SK-N-SH (cell line): ENCODE data around the gene SRMS. TPM values are rescaled to one million over a fixed set of nuclear protein-coding genes. Genes with fewer than 3 reads are reported as not detected.

Source experiments
- CTCF ChIA-PET: fragments of 300-600, 350-600 bp; formaldehyde crosslinking; extraction: SDS; loops from one replicate; lab custom pipeline; 2021; lab: Yijun Ruan, JAX
- POLR2A ChIA-PET: fragments of 350-600 bp; sonication (Branson Sonifier 250); formaldehyde crosslinking; extraction: SDS; loops from one replicate; lab custom pipeline; 2020; ENCODE audit warnings: antibody characterized with exemption, inconsistent platforms; lab: Yijun Ruan, JAX
- DNase-seq: peaks from one replicate; pipeline ENCODE4 v3.0.0; 2012
- H2AFZ ChIP-seq: fragments of 200-600 bp; sonication (generic); 2 replicates; pipeline ENCODE4 v1.8.1; 2016; ENCODE audit warnings: antibody characterized with exemption, mild to moderate bottlenecking, low read depth
- H3F3A ChIP-seq: fragments of 200-600 bp; sonication (generic); replicated peaks from 2 replicates; pipeline ENCODE3; 2016; ENCODE audit warnings: antibody characterized with exemption, mild to moderate bottlenecking; ENCODE audit not compliant: insufficient read depth
- H3K27ac ChIP-seq, 2 experiments: fragments of 200-500 bp in 1 of 2; fragments of 200-600 bp in 1 of 2; sonication (Bioruptor generic) in 1 of 2; sonication (generic), shearing (Covaris generic) in 1 of 2; 2 replicates each; pipeline versions ENCODE4 v1.5.1 to v1.6.1; 2014 to 2016; ENCODE audit warnings: low read depth in 2 of 2, inconsistent platforms in 1 of 2, low read length in 1 of 2, mild to moderate bottlenecking in 1 of 2, mixed read lengths in 1 of 2
- H3K27me3 ChIP-seq: fragments of 200-600 bp; sonication (generic), shearing (Covaris generic); 2 replicates; pipeline ENCODE4 v1.6.1; 2016; ENCODE audit warnings: mixed run types; ENCODE audit not compliant: insufficient read depth
- H3K36me3 ChIP-seq, 2 experiments: fragments of 200-500 bp in 1 of 2; fragments of 200-600 bp in 1 of 2; sonication (Bioruptor generic) in 1 of 2; sonication (generic) in 1 of 2; replicated peaks in 1 of 2; 2 replicates each; pipeline versions ENCODE3 to v1.5.1; 2014 to 2016; ENCODE audit warnings: low read length in 1 of 2, mild to moderate bottlenecking in 1 of 2; ENCODE audit not compliant: insufficient read depth in 2 of 2, control insufficient read depth in 1 of 2
- H3K4me1 ChIP-seq, 2 experiments: fragments of 200-500 bp in 1 of 2; fragments of 200-600 bp in 1 of 2; sonication (Bioruptor generic) in 1 of 2; sonication (generic), shearing (Covaris generic) in 1 of 2; 2 replicates each; pipeline versions ENCODE4 v1.5.1 to v1.6.1; 2014 to 2016; ENCODE audit warnings: low read depth in 1 of 2, low read length in 1 of 2, mixed run types in 1 of 2; ENCODE audit not compliant: insufficient read depth in 2 of 2, control insufficient read depth in 1 of 2
- H3K4me2 ChIP-seq: fragments of 200-600 bp; sonication (generic), shearing (Covaris generic); 2 replicates; pipeline ENCODE4 v1.6.1; 2017; ENCODE audit warnings: mixed run types
- H3K4me3 ChIP-seq, 2 experiments: fragments of 200-500 bp in 1 of 2; fragments of 200-600 bp in 1 of 2; sonication (Bioruptor generic) in 1 of 2; sonication (generic), shearing (Covaris generic) in 1 of 2; 2 replicates each; pipeline versions ENCODE4 v1.5.1 to v1.8.1; 2014 to 2016; ENCODE audit warnings: low read depth in 2 of 2, inconsistent platforms in 1 of 2, low read length in 1 of 2, mild to moderate bottlenecking in 1 of 2, mixed read lengths in 1 of 2, moderate library complexity in 1 of 2
- H3K79me2 ChIP-seq: fragments of 200-600 bp; sonication (generic); 2 replicates; pipeline ENCODE4 v1.8.1; 2017; ENCODE audit warnings: mild to moderate bottlenecking; ENCODE audit not compliant: insufficient read depth
- H3K9ac ChIP-seq: fragments of 200-600 bp; sonication (generic); 2 replicates; pipeline ENCODE4 v1.6.1; 2017; ENCODE audit warnings: mixed run types
- H3K9me2 ChIP-seq: fragments of 200-600 bp; sonication (generic); 2 replicates; pipeline ENCODE4 v1.6.1; 2017; ENCODE audit warnings: mixed run types
- H3K9me3 ChIP-seq: fragments of 200-600 bp; sonication (generic); 2 replicates; pipeline ENCODE4 v1.6.1; 2017; ENCODE audit warnings: mixed run types, mild to moderate bottlenecking, moderate library complexity
- H4K20me1 ChIP-seq: fragments of 200-600 bp; sonication (generic); 2 replicates; pipeline ENCODE4 v1.6.1; 2017; ENCODE audit warnings: mild to moderate bottlenecking, mixed run types; ENCODE audit not compliant: insufficient read depth
- CHD2 ChIP-seq: fragments of 150-350 bp; IDR thresholded peaks from 2 replicates; pipeline ENCODE4 v1.6.1; 2018; ENCODE audit warnings: low read length; ENCODE audit not compliant: partially characterized antibody
- ELF1 ChIP-seq: IDR thresholded peaks from 2 replicates; pipeline ENCODE4 v1.4.0; 2012
- EZH2phosphoT487 ChIP-seq: fragments of 200-600 bp; sonication (generic); IDR thresholded peaks from 2 replicates; pipeline ENCODE4 v1.6.1; 2017; ENCODE audit warnings: low read depth, mixed run types, mild to moderate bottlenecking, antibody characterized with exemption, moderate library complexity, borderline replicate concordance
- FOSL2 ChIP-seq: IDR thresholded peaks from 2 replicates; pipeline ENCODE4 v1.4.0; 2012; ENCODE audit warnings: low read depth, mild to moderate bottlenecking, moderate library complexity, borderline replicate concordance
- FOXJ3 ChIP-seq: sonication (generic); formaldehyde crosslinking; IDR thresholded peaks from 2 replicates; pipeline ENCODE4 v1.5.1; 2020; ENCODE audit warnings: mild to moderate bottlenecking, missing genetic modification reagents
- FOXM1 ChIP-seq: IDR thresholded peaks from 2 replicates; pipeline ENCODE4 v1.4.0; 2012; ENCODE audit warnings: low read depth, mild to moderate bottlenecking
- JUND ChIP-seq: IDR thresholded peaks from 2 replicates; pipeline ENCODE4 v1.4.0; 2012
- MEF2A ChIP-seq: IDR thresholded peaks from 2 replicates; pipeline ENCODE4 v1.4.0; 2012; ENCODE audit warnings: low read depth, borderline replicate concordance
- PBX3 ChIP-seq: IDR thresholded peaks from 2 replicates; pipeline ENCODE4; 2012
- POLR2AphosphoS5 ChIP-seq: IDR thresholded peaks from 2 replicates; pipeline ENCODE4 v1.6.1; 2012; ENCODE audit warnings: low read depth, low read length
- RCOR1 ChIP-seq: fragments of 150-350 bp; IDR thresholded peaks from 2 replicates; pipeline ENCODE4 v1.6.1; 2017; ENCODE audit warnings: antibody characterized with exemption, low read length
- RFX5 ChIP-seq: IDR thresholded peaks from 2 replicates; pipeline ENCODE4 v1.6.1; 2012; ENCODE audit warnings: mild to moderate bottlenecking, improper control_type of control experiment, low read length
- RXRA ChIP-seq: IDR thresholded peaks from 2 replicates; pipeline ENCODE4 v1.4.0; 2012; ENCODE audit warnings: low read depth, mild to moderate bottlenecking, borderline replicate concordance
- SMC3 ChIP-seq: IDR thresholded peaks from 2 replicates; pipeline ENCODE4 v1.6.1; 2012; ENCODE audit warnings: low read depth, low read length, improper control_type of control experiment
- TAF1 ChIP-seq: IDR thresholded peaks from 2 replicates; pipeline ENCODE4 v1.6.1; 2012; ENCODE audit warnings: low read depth, mild to moderate bottlenecking, low read length, moderate library complexity, borderline replicate concordance
- TCF12 ChIP-seq: IDR thresholded peaks from 2 replicates; pipeline ENCODE4 v1.4.0; 2012
- YY1 ChIP-seq: IDR thresholded peaks from 2 replicates; pipeline ENCODE4 v1.4.0; 2012; ENCODE audit warnings: low read depth, mild to moderate bottlenecking
- WGBS: methylation state at CpG from one replicate; pipeline ENCODE4 v1.1.6; 2017; ENCODE audit warnings: low lambda C conversion rate; 5-methylcytosine and 5-hydroxymethylcytosine counted together
- polyA plus RNA-seq, 3 experiments: library from polyadenylated mRNA; depleted of rRNA; stranded (reverse); fragments of >200 nt; gene quantifications; 2 replicates each; pipeline ENCODE4 v1.2.3, GENCODE V29; 2012
- TF ChIP-seq, protein P1 (sequence below): fragments of 150-350 bp; IDR thresholded peaks from 2 replicates; pipeline ENCODE4 v1.6.1; 2017; ENCODE audit warnings: antibody characterized with exemption, low read length, low read depth, borderline replicate concordance
- TF ChIP-seq, protein P2 (sequence below): IDR thresholded peaks from 2 replicates; pipeline ENCODE4 v1.4.0; 2012; ENCODE audit warnings: low read depth, borderline replicate concordance
- TF ChIP-seq, protein P3 (sequence below): IDR thresholded peaks from 2 replicates; pipeline ENCODE4 v1.4.0; 2012; ENCODE audit warnings: low read depth
- TF ChIP-seq, protein P4 (sequence below): IDR thresholded peaks from 2 replicates; pipeline ENCODE4 v1.4.0; 2012; ENCODE audit warnings: low read depth, borderline replicate concordance

The SRMS gene
- polyA plus RNA-seq, 1 of the 3 experiments (the other 2 are of a cell fraction), result not detected

DNA sequence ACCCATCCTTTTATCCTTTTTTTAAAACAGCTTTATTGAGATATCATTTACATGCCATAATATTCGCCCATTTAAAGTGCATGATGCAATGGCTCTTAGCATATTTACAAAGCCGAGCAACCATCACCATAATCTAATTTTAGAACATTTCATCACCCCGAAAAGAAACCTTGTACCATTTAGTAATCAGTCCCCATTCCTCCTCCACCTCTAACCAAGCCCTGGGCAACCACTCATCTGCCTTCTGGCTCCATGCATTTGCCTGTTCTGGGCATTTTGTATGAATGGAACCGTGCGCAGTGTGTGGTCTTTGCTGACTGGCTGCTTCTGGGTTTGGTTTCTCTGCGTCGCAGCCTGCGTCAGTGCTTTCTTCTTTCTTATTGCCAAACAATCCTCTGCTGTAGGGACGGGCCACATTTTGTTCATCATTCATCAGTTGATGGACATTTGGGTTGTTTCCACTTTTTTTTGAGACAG, 38.4 kb downstream of the SRMS start:
- no peak for DNase-seq
- Histone ChIP-seq H3K9ac (no peak overlapping the region), H4K20me1 (no peaks in the 10 kb centered on the region), H3K27me3 (no peaks in the 10 kb centered on the region), H3K9me2 (no peaks in the 10 kb centered on the region), H3K4me2 (no peak overlapping the region), H3K4me3 (no peak overlapping the region), H3F3A (no peaks in the 10 kb centered on the region), H2AFZ (no peak overlapping the region), H3K27ac (no peak overlapping the region), H3K9me3 (no peaks in the 10 kb centered on the region), H3K79me2 (no peaks in the 10 kb centered on the region), H3K4me1 (no peaks in the 10 kb centered on the region), H3K36me3 (no peaks in the 10 kb centered on the region)
- TF ChIP-seq, protein P1, sequence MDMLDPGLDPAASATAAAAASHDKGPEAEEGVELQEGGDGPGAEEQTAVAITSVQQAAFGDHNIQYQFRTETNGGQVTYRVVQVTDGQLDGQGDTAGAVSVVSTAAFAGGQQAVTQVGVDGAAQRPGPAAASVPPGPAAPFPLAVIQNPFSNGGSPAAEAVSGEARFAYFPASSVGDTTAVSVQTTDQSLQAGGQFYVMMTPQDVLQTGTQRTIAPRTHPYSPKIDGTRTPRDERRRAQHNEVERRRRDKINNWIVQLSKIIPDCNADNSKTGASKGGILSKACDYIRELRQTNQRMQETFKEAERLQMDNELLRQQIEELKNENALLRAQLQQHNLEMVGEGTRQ, result no peak
- TF ChIP-seq RXRA (no peak), YY1 (no peak), RCOR1 (no peak), POLR2AphosphoS5 (no peak), TAF1 (no peak), FOXM1 (no peak), ELF1 (no peak), TCF12 (no peak)
- TF ChIP-seq, protein P2, sequence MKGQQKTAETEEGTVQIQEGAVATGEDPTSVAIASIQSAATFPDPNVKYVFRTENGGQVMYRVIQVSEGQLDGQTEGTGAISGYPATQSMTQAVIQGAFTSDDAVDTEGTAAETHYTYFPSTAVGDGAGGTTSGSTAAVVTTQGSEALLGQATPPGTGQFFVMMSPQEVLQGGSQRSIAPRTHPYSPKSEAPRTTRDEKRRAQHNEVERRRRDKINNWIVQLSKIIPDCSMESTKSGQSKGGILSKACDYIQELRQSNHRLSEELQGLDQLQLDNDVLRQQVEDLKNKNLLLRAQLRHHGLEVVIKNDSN, result no peak
- TF ChIP-seq, protein P3, sequence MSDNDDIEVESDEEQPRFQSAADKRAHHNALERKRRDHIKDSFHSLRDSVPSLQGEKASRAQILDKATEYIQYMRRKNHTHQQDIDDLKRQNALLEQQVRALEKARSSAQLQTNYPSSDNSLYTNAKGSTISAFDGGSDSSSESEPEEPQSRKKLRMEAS, result no peak
- WGBS, result 74% methylated on average over 9 of the region's 9 CpGs
- POLR2A ChIA-PET, result no interaction called here
- CTCF ChIA-PET, result interaction anchor here (2.0 kb wide), 2 partner anchors 12 to 13 kb away, joined by 5 to 9 read pairs; partner anchors contain the start of gene PPDPF

DNA sequence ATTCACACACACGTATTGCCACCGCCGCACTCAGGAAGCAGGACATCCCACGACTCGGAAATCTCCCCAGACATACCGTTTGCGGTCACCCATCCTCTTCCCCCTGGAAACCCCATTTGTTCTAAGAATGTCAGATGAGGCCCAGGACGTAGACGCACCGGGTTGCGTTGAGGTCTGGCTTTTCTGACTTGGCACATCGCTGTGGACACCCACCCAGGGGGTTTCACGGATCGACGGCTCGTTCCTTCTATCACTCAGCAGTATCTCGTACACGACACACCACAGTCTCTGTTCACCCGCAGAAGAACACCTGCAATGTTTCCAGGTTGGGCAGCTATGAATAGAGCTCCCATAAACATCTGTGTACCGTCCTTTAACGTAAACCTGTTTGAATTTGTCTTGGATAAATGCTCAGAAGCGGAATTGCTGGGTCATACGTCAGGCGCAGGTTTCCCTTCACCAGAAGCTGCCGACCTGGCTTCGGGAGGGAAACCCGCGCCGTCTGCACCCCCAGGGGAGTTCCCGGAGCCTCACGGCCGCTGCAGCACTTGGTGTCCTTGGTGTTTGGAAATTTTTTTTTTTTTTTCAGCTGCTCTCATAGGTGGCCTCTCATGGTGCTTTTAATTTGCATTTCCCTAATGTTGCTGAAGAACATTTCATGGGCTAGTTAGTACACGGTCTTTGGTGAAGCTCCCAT, 39.3 kb downstream of the SRMS start:
- H3K27ac ChIP-seq, result no peak overlapping the region
- no peak overlapping the region for H3K9ac ChIP-seq
- H3K4me1 ChIP-seq, result peaks cover 0 to 4% of the 10 kb centered on the region in 2 experiments; a peak in 1 of 4 replicates
- H2AFZ ChIP-seq, result no peak overlapping the region
- no peaks in the 10 kb centered on the region for H3K36me3 ChIP-seq
- no peak for DNase-seq
- H3F3A ChIP-seq, result no peaks in the 10 kb centered on the region
- H3K9me3 ChIP-seq, result no peaks in the 10 kb centered on the region
- ChIA-PET POLR2A (no interaction called here), CTCF (interaction anchor here (0.6 to 2.0 kb wide), 3 partner anchors 8 to 13 kb away, joined by 3 to 9 read pairs (median 5); partner anchors contain the start of gene PPDPF)
- no peaks in the 10 kb centered on the region for H3K9me2 ChIP-seq
- no peak overlapping the region for H3K4me3 ChIP-seq
- no peaks in the 10 kb centered on the region for H3K79me2 ChIP-seq
- no peaks in the 10 kb centered on the region for H3K27me3 ChIP-seq
- no peak overlapping the region for H3K4me2 ChIP-seq
- WGBS, result 86% methylated on average over 32 of the region's 33 CpGs
- no peaks in the 10 kb centered on the region for H4K20me1 ChIP-seq
- TF ChIP-seq PBX3, result no peak
- TF ChIP-seq POLR2AphosphoS5, result no peak
- TF ChIP-seq FOXJ3 (CRISPR knock-in tag), result no peak
- no peak for TF ChIP-seq RXRA
- TF ChIP-seq MEF2A, result no peak
- no peak for TF ChIP-seq RFX5
- no peak for TF ChIP-seq RCOR1
- TF ChIP-seq, protein P4, sequence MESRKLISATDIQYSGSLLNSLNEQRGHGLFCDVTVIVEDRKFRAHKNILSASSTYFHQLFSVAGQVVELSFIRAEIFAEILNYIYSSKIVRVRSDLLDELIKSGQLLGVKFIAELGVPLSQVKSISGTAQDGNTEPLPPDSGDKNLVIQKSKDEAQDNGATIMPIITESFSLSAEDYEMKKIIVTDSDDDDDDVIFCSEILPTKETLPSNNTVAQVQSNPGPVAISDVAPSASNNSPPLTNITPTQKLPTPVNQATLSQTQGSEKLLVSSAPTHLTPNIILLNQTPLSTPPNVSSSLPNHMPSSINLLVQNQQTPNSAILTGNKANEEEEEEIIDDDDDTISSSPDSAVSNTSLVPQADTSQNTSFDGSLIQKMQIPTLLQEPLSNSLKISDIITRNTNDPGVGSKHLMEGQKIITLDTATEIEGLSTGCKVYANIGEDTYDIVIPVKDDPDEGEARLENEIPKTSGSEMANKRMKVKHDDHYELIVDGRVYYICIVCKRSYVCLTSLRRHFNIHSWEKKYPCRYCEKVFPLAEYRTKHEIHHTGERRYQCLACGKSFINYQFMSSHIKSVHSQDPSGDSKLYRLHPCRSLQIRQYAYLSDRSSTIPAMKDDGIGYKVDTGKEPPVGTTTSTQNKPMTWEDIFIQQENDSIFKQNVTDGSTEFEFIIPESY, result no peak
- no peak for TF ChIP-seq SMC3
- no peak for TF ChIP-seq JUND
- TF ChIP-seq, protein P3, result no peak
- no peak for TF ChIP-seq FOSL2
- TF ChIP-seq EZH2phosphoT487, result no peak
- TF ChIP-seq CHD2, result no peak
